ENCODE measurements around the gene CGNL1. TPM values are rescaled to one million over a fixed set of nuclear protein-coding genes. Genes with fewer than 3 reads are reported as not detected.

CGNL1 gene
- total RNA-seq, result 10 to 100 TPM; 40.7 to 74.4 (median 56.0) TPM

- no peaks in the 10 kb centered on the region for H3K9me3 ChIP-seq
- 32 to 36% methylated on average over 36 to 42 of the region's 76 CpGs for WGBS, 2 donors
- H3K36me3 ChIP-seq, result no peaks in the 10 kb centered on the region
- intact Hi-C loops (cut with DNase I), result no loop called here
- H3K27me3 ChIP-seq, result no peaks in the 10 kb centered on the region
- peaks cover 21 to 38% of the 10 kb centered on the region in 2 donors for H3K4me1 ChIP-seq
- peak within 1 kb of the TSS; percentile 48 to 56 (median 55) for H3K4me3 ChIP-seq (replicated peaks in 1 of 3)
- peak; percentile 63 to 88 for TF ChIP-seq POLR2A (IDR thresholded peaks at IDR 0.05)
- no peak for TF ChIP-seq CTCF (IDR thresholded peaks at IDR 0.05)
- peak; percentile 62 to 70 for DNase-seq
- H3K27ac ChIP-seq, result peak within 1 kb of the TSS; percentile 74 to 89 (median 81)
Measured at GRCh38 chr15:57375827-57376695, at the start of gene CGNL1. Gene CGNL1 (plus strand): TSS chr15:57376505. CDS start chr15:57438000, 61,495 bp downstream.

GRCh38 chr15:57327985-57328471 is 48.3 kb upstream of the CGNL1 start:
- no peaks in the 10 kb centered on the region for H3K9me3 ChIP-seq
- H3K4me1 ChIP-seq, result peaks cover 0 to 10% of the 10 kb centered on the region in 2 donors
- H3K4me3 ChIP-seq (replicated peaks in 1 of 3), result no peak overlapping the region
- DNase-seq, result no peak
- intact Hi-C loops (cut with DNase I), result no loop called here
- no peak overlapping the region for H3K27ac ChIP-seq
- TF ChIP-seq CTCF (IDR thresholded peaks at IDR 0.05) (no peak), POLR2A (IDR thresholded peaks at IDR 0.05) (no peak)
- no peaks in the 10 kb centered on the region for H3K36me3 ChIP-seq
- 83 to 86% methylated on average over 11 of the region's 11 CpGs for WGBS, 2 donors
- H3K27me3 ChIP-seq, result no peaks in the 10 kb centered on the region

GRCh38 chr15:57328479-57328878 is 47.8 kb upstream of the CGNL1 start:
- Histone ChIP-seq H3K27ac (no peak overlapping the region), H3K27me3 (no peaks in the 10 kb centered on the region), H3K9me3 (no peaks in the 10 kb centered on the region), H3K4me1 (peaks cover 0 to 10% of the 10 kb centered on the region in 2 donors), H3K4me3 (replicated peaks in 1 of 3) (no peak overlapping the region), H3K36me3 (no peaks in the 10 kb centered on the region)
- 93 to 94% methylated on average over 8 of the region's 8 CpGs for WGBS, 2 donors
- TF ChIP-seq POLR2A (IDR thresholded peaks at IDR 0.05) (no peak), CTCF (IDR thresholded peaks at IDR 0.05) (no peak)
- intact Hi-C loops (cut with DNase I), result no loop called here
- DNase-seq, result no peak

GRCh38 chr15:57328897-57329296 is 47.4 kb upstream of the CGNL1 start:
- TF ChIP-seq POLR2A (IDR thresholded peaks at IDR 0.05) (no peak), CTCF (IDR thresholded peaks at IDR 0.05) (no peak)
- no peaks in the 10 kb centered on the region for H3K9me3 ChIP-seq
- no peak overlapping the region for H3K4me3 ChIP-seq (replicated peaks in 1 of 3)
- no peaks in the 10 kb centered on the region for H3K27me3 ChIP-seq
- intact Hi-C loops (cut with DNase I), result no loop called here
- no peaks in the 10 kb centered on the region for H3K36me3 ChIP-seq
- 63 to 65% methylated on average over 5 of the region's 5 CpGs for WGBS, 2 donors
- no peak overlapping the region for H3K27ac ChIP-seq
- no peak for DNase-seq
- H3K4me1 ChIP-seq, result peaks cover 0 to 5% of the 10 kb centered on the region in 2 donors
